ENCODE data around the gene GJB3.

- TF ChIP-seq POLR2A (IDR thresholded peaks at IDR 0.05) = no peak
- no peak for TF ChIP-seq CTCF (IDR thresholded peaks at IDR 0.05)
Measured at GRCh38 chr1:34816778-34817177, 35.8 kb downstream of the GJB3 start.

Measured in Peyer's patch (tissue), 4 donors.